GM12878 (cell line): Measurements from ENCODE around the gene XYLB. TPM values are rescaled to one million over a fixed set of nuclear protein-coding genes. Genes with fewer than 3 reads are reported as not detected.

Source experiments
- ATAC-seq: fragments of 200-7000 bp; cut with Tn5 transposase; 3 replicates; pipeline ENCODE4 v1.9.1; 2020; ENCODE audit warnings: mild to moderate bottlenecking, moderate library complexity
- BruUV-seq: library from RNA; stranded (reverse); fragments of 400-500 nt; replicated peaks from 2 replicates; lab custom pipeline; 2021; lab: Mats Ljungman, UMichigan
- CTCF ChIA-PET: fragments of 300-600 bp; sonication (Branson Sonifier 250); formaldehyde crosslinking; extraction: SDS; loops from one replicate; lab custom pipeline; 2021; ENCODE audit warnings: inconsistent platforms; lab: Yijun Ruan, JAX
- POLR2A ChIA-PET: fragments of 350-600 bp; formaldehyde crosslinking; extraction: SDS; loops from one replicate; lab custom pipeline; 2021; ENCODE audit warnings: inconsistent platforms; lab: Charles Lee
- RAD21 ChIA-PET: fragments of 300-600 bp; sonication (Branson Sonifier 250); formaldehyde crosslinking; loops from one replicate; lab custom pipeline; 2023; ENCODE audit warnings: antibody characterized with exemption; ENCODE audit not compliant: unreplicated experiment; lab: Charles Lee
- SMC1A ChIA-PET: fragments of 300-600 bp; sonication (Branson Sonifier 250); formaldehyde crosslinking; loops from one replicate; lab custom pipeline; 2023; ENCODE audit not compliant: unreplicated experiment, uncharacterized antibody; lab: Charles Lee
- DNase-seq: peaks from one replicate; pipeline ENCODE4 v3.0.0-alpha.2; 2011; ENCODE audit warnings: low read depth, low spot score
- FAIRE-seq: peaks from 3 replicates; lab custom pipeline; 2011; peaks lifted over from hg19 to GRCh38; lab: Jason Lieb, UNC
- H2AFZ ChIP-seq: 2 replicates; pipeline ENCODE4 v1.6.0; 2011; ENCODE audit warnings: low read depth, low read length, control low read depth; ENCODE audit not compliant: control insufficient read depth
- H3K27ac ChIP-seq: 2 replicates; pipeline ENCODE4 v1.5.1; 2011; ENCODE audit warnings: control low read depth; ENCODE audit not compliant: control insufficient read depth, insufficient read depth
- H3K27me3 ChIP-seq, 2 experiments: replicated peaks in 1 of 2; 2 replicates each; pipeline versions ENCODE4 v1.6.0 to v1.6.1; 2011; ENCODE audit warnings: low read length in 1 of 2; ENCODE audit not compliant: control insufficient read depth in 2 of 2, insufficient read depth in 2 of 2
- H3K36me3 ChIP-seq, 2 experiments: 2 replicates each; pipeline ENCODE4 v1.5.1; 2011; ENCODE audit warnings: low read length in 1 of 2; ENCODE audit not compliant: control insufficient read depth in 2 of 2, insufficient read depth in 2 of 2
- H3K4me1 ChIP-seq: 2 replicates; pipeline ENCODE4 v1.6.1; 2011; ENCODE audit warnings: mild to moderate bottlenecking, low read length, moderate library complexity, mixed read lengths; ENCODE audit not compliant: control insufficient read depth, insufficient read depth
- H3K4me2 ChIP-seq: 2 replicates; pipeline ENCODE4 v1.6.0; 2011; ENCODE audit warnings: control low read depth; ENCODE audit not compliant: control insufficient read depth, insufficient read depth
- H3K4me3 ChIP-seq: fragments of 200-600 bp; sonication (generic); 2 replicates; pipeline ENCODE4 v1.5.1; 2016
- H3K79me2 ChIP-seq: 2 replicates; pipeline ENCODE4 v1.6.0; 2011; ENCODE audit warnings: low read length; ENCODE audit not compliant: control insufficient read depth, insufficient read depth
- H3K9ac ChIP-seq: 2 replicates; pipeline ENCODE4 v1.8.0; 2011; ENCODE audit warnings: low read length, control low read depth, mixed read lengths; ENCODE audit not compliant: control insufficient read depth, insufficient read depth
- H3K9me3 ChIP-seq: replicated peaks from 3 replicates; pipeline ENCODE4 v1.5.1; 2011; ENCODE audit warnings: mild to moderate bottlenecking, low read length; ENCODE audit not compliant: control insufficient read depth, insufficient read depth
- H4K20me1 ChIP-seq: 2 replicates; pipeline ENCODE4 v1.6.0; 2011; ENCODE audit not compliant: control insufficient read depth, insufficient read depth
- CHD1 ChIP-seq: IDR thresholded peaks from 2 replicates; pipeline ENCODE4 v1.6.1; 2012; ENCODE audit warnings: low read depth, low read length, improper control_type of control experiment
- E2F8 ChIP-seq: fragments of 450-650 bp; IDR thresholded peaks from 2 replicates; pipeline ENCODE4 v1.6.1; 2018; ENCODE audit warnings: mild to moderate bottlenecking, low read depth, moderate library complexity; ENCODE audit not compliant: partially characterized antibody
- E4F1 ChIP-seq: fragments of 450-650 bp; IDR thresholded peaks from 2 replicates; pipeline ENCODE4 v1.6.1; 2018; ENCODE audit warnings: borderline replicate concordance, mild to moderate bottlenecking; ENCODE audit not compliant: partially characterized antibody
- ESRRA ChIP-seq: IDR thresholded peaks from 2 replicates; pipeline ENCODE4 v1.6.1; 2012; ENCODE audit warnings: mild to moderate bottlenecking, low read length, improper control_type of control experiment
- MYC ChIP-seq: IDR thresholded peaks from 2 replicates; pipeline ENCODE4 v1.6.1; 2011; ENCODE audit warnings: mild to moderate bottlenecking, low read length, moderate library complexity, inconsistent platforms; ENCODE audit not compliant: insufficient read depth, insufficient replicate concordance, insufficient read length, severe bottlenecking
- RUNX3 ChIP-seq: IDR thresholded peaks from 2 replicates; pipeline ENCODE4 v1.6.1; 2012; ENCODE audit warnings: low read length, inconsistent platforms
- STAT1 ChIP-seq: fragments of 450-650 bp; conservative IDR thresholded peaks from 2 replicates; pipeline ENCODE4 v1.6.1; 2014; ENCODE audit warnings: antibody characterized with exemption, mild to moderate bottlenecking
- ZSCAN29 ChIP-seq: fragments of 450-650 bp; IDR thresholded peaks from 2 replicates; pipeline ENCODE4 v1.6.1; 2017; ENCODE audit warnings: mild to moderate bottlenecking, moderate library complexity
- WGBS: methylation state at CpG from one replicate; pipeline ENCODE4 v1.1.6; 2016; ENCODE audit warnings: low lambda C conversion rate; ENCODE audit not compliant: insufficient replicate concordance, insufficient coverage; ENCODE audit errors: missing lambda C conversion rate; 5-methylcytosine and 5-hydroxymethylcytosine counted together
- in situ Hi-C: fragments of 300-500 bp; cut with MboI; formaldehyde crosslinking; loops from 9 replicates; pipeline ENCODE4 v1.14.3; 2018; ENCODE audit warnings: mixed read lengths
- intact Hi-C: fragments of 100-400 bp; cut with micrococcal nuclease; formaldehyde crosslinking; loops from one replicate; pipeline ENCODE4 v1.14.2; 2022; ENCODE audit not compliant: unreplicated experiment
- polyA plus RNA-seq, 11 experiments: library from polyadenylated mRNA; depleted of rRNA in 4 of 11; unstranded in 6 of 11; stranded (reverse) in 5 of 11; fragments of >200 nt; fragmentation: Nextera tagmentation in 4 of 11; fragmentation: Illumina TruSeq in 1 of 11; extraction: Ambion mirVana in 4 of 11; extraction: Trizol in 1 of 11; gene quantifications; 1 replicate in 1 of 11; 2 replicates in 10 of 11; pipeline versions ENCODE4 v1.2.1 to v1.2.3, GENCODE V29; 2011 to 2016; ENCODE audit warnings: inconsistent platforms in 2 of 11, missing spikeins in 2 of 11, low read depth in 1 of 11
- total RNA-seq, 4 experiments: library from RNA; depleted of rRNA in 3 of 4; stranded (reverse); fragments of >200 nt in 3 of 4; fragmentation: Illumina TruSeq in 1 of 4; extraction: Trizol in 1 of 4; gene quantifications; 2 replicates each; pipeline versions ENCODE4 v1.2.1 to v1.2.3, GENCODE V29; 2013 to 2021

Gene XYLB
- total and polyA plus RNA-seq, 10 of the 15 experiments (the other 5 are each of a cell fraction or from before 2014, with no cell fraction given) = 0.60 to 6.1 (median 3.5) TPM

DNA sequence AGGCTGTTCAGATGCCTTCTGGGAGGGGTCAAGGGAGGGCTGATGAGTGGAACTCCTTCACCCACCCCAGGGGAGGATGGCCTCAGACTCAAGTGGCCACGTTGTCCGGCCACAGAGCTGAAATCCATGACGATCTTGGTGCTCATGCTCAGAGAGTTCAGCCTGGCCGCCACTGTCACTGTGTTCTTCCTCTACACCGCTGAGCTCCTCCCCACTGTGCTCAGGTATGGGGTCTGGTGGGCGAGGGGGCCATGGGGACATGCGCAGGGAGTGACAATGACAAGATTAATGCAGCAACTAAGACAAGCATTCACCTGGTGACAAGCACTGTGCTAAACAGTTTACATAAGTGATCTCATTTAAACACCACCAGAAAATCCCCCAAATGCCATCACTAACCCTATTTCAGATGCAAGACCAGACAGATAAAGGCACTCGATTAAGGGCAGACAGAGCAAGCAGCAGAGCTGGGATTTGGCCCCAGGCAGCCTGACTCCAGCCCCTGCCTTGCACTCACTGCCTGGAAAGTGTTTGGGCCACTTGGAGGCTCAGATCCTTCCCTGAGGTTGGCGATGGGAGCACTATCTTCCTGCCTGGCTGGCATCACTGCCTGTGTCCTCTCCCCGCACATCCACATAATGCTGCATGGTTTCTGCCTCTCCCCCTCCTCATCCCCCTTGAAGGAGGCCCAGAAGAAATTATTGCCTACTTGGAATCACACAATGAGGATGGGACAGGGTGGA is 30.9 kb upstream of the XYLB start:
- TF ChIP-seq STAT1 (no peak), E4F1 (no peak), E2F8 (no peak), ESRRA (no peak), RUNX3 (no peak), MYC (no peak), ZSCAN29 (no peak), CHD1 (no peak)
- TF ChIP-seq, all 136 proteins: peak for 0
- no peak overlapping the region for H3K4me3 ChIP-seq
- no peaks in the 10 kb centered on the region for H3K4me1 ChIP-seq
- H3K9me3 ChIP-seq = no peaks in the 10 kb centered on the region
- DNase-seq = no peak
- no peak overlapping the region for H3K9ac ChIP-seq
- RAD21 ChIA-PET = no interaction called here
- no peak overlapping the region for H3K27ac ChIP-seq
- BruUV-seq = no TSS peak
- peaks cover 0 to 3% of the 10 kb centered on the region in 2 experiments; a peak in 1 of 4 replicates for H3K27me3 ChIP-seq
- 20% methylated on average over 10 of the region's 10 CpGs for WGBS
- POLR2A ChIA-PET = no interaction called here
- intact Hi-C loops = no loop called here
- in situ Hi-C loops = no loop called here
- no peak overlapping the region for H3K4me2 ChIP-seq
- H3K36me3 ChIP-seq = no peaks in the 10 kb centered on the region
- ATAC-seq = no peak
- no peaks in the 10 kb centered on the region for H4K20me1 ChIP-seq
- H3K79me2 ChIP-seq = no peaks in the 10 kb centered on the region
- CTCF ChIA-PET = no interaction called here
- H2AFZ ChIP-seq = no peak overlapping the region
- SMC1A ChIA-PET = no interaction called here
- no peak for FAIRE-seq
